BLaER1 treated with 17β-estradiol and CSF1 and Interleukin-3, amounts not matched to agents 10 nM and 100 nM (cell line): ENCODE measurements around the gene DLX3.

ENCODE experiments used
- H3K27ac ChIP-seq, 11 experiments: shearing (Covaris generic); formaldehyde crosslinking; 2 replicates each; pipeline ENCODE4 v1.8.1; 2022
- H3K27me3 ChIP-seq, 11 experiments: shearing (Covaris generic); formaldehyde crosslinking; 2 replicates each; pipeline ENCODE4 v1.8.1; 2022
- H3K36me3 ChIP-seq, 11 experiments: shearing (Covaris generic); formaldehyde crosslinking; 2 replicates each; pipeline ENCODE4 v1.8.1; 2022
- H3K4me1 ChIP-seq, 10 experiments: shearing (Covaris generic); formaldehyde crosslinking; 2 replicates each; pipeline ENCODE4 v1.8.1; 2022
- H3K4me2 ChIP-seq, 11 experiments: shearing (Covaris generic); formaldehyde crosslinking; 2 replicates each; pipeline ENCODE4 v1.8.1; 2022
- H3K4me3 ChIP-seq, 10 experiments: shearing (Covaris generic); formaldehyde crosslinking; 2 replicates each; pipeline ENCODE4 v1.8.1; 2022
- H3K9ac ChIP-seq, 11 experiments: shearing (Covaris generic); formaldehyde crosslinking; 2 replicates each; pipeline ENCODE4 v1.8.1; 2022
- H3K9me3 ChIP-seq, 11 experiments: shearing (Covaris generic); formaldehyde crosslinking; replicated peaks in 1 of 11; 2 replicates each; pipeline ENCODE4 v1.8.1; 2022
- H4K20me1 ChIP-seq, 11 experiments: shearing (Covaris generic); formaldehyde crosslinking; 2 replicates each; pipeline ENCODE4 v1.8.1; 2022
- Cebpa-rat ChIP-seq, 11 experiments: shearing (Covaris generic); IDR thresholded peaks; 2 replicates each; pipeline ENCODE4 v1.8.1; 2022

DLX3 gene

GRCh38 chr17:49997773-49998703 is 3.0 kb upstream of the DLX3 start:
- peaks cover 43 to 52% (median 47%) of the 10 kb centered on the region in 11 experiments for H3K27me3 ChIP-seq
- 0 out of 22 replicates have a peak overlapping the region, but pooled peaks of 1 of the 11 experiments have one; percentile 11 for H3K9ac ChIP-seq
- peak overlapping the region in 10 of 11 experiments; percentile 3 to 97 (median 40); a peak in 9 of 22 replicates for H3K4me2 ChIP-seq
- H3K36me3 ChIP-seq: no peaks in the 10 kb centered on the region
- TF ChIP-seq Cebpa-rat (IDR thresholded peaks at IDR 0.05): no peak
- H3K4me1 ChIP-seq: peaks cover 31 to 47% (median 38%) of the 10 kb centered on the region in 10 experiments
- no peak overlapping the region for H3K27ac ChIP-seq
- peaks cover 0 to 27% (median 20%) of the 10 kb centered on the region in 11 experiments; a peak in 15 of 22 replicates for H4K20me1 ChIP-seq
- no peak overlapping the region for H3K4me3 ChIP-seq
- no peaks in the 10 kb centered on the region for H3K9me3 ChIP-seq

- H3K4me2 ChIP-seq: peak overlapping the region; percentile 84 to 99 (median 95)
Observed at GRCh38 chr17:49997301-49997650, 2.3 kb upstream of the DLX3 start.

GRCh38 chr17:49996495-49997300 is 1.7 kb upstream of the DLX3 start:
- Histone ChIP-seq H3K36me3 (no peaks in the 10 kb centered on the region), H4K20me1 (peaks cover 0 to 31% (median 27%) of the 10 kb centered on the region in 11 experiments; a peak in 15 of 22 replicates), H3K27ac (peak overlapping the region in 2 of 11 experiments; percentile 36 to 38; a peak in 2 of 22 replicates), H3K4me2 (peak overlapping the region; percentile 84 to 99 (median 95)), H3K27me3 (peaks cover 56 to 66% (median 61%) of the 10 kb centered on the region in 11 experiments), H3K4me3 (peak overlapping the region; percentile 49 to 72 (median 60)), H3K4me1 (peaks cover 32 to 50% (median 40%) of the 10 kb centered on the region in 10 experiments), H3K9ac (peak overlapping the region; percentile 42 to 74 (median 64); a peak in 20 of 22 replicates), H3K9me3 (no peaks in the 10 kb centered on the region)
- TF ChIP-seq Cebpa-rat (IDR thresholded peaks at IDR 0.05): no peak

More at GRCh38 chr17:49997301-49997650, 2.3 kb upstream of the DLX3 start:
- no peak for TF ChIP-seq Cebpa-rat (IDR thresholded peaks at IDR 0.05)
- Histone ChIP-seq H3K27me3 (peaks cover 50 to 60% (median 55%) of the 10 kb centered on the region in 11 experiments), H4K20me1 (peaks cover 0 to 30% (median 26%) of the 10 kb centered on the region in 11 experiments; a peak in 15 of 22 replicates), H3K36me3 (no peaks in the 10 kb centered on the region), H3K4me1 (peaks cover 32 to 50% (median 40%) of the 10 kb centered on the region in 10 experiments), H3K9me3 (no peaks in the 10 kb centered on the region), H3K9ac (peak overlapping the region; percentile 42 to 74 (median 64); a peak in 17 of 22 replicates), H3K4me3 (peak overlapping the region; percentile 49 to 72 (median 60); a peak in 17 of 20 replicates), H3K27ac (no peak overlapping the region)

GRCh38 chr17:49996121-49996494 is 1.1 kb upstream of the DLX3 start:
- no peak for TF ChIP-seq Cebpa-rat (IDR thresholded peaks at IDR 0.05)
- peak overlapping the region; percentile 84 to 99 (median 95); a peak in 21 of 22 replicates for H3K4me2 ChIP-seq
- peaks cover 62 to 70% (median 67%) of the 10 kb centered on the region in 11 experiments for H3K27me3 ChIP-seq
- H3K4me3 ChIP-seq: peak overlapping the region in 1 of 10 experiments; percentile 62; a peak in 1 of 20 replicates
- peaks cover 32 to 50% (median 40%) of the 10 kb centered on the region in 10 experiments for H3K4me1 ChIP-seq
- no peaks in the 10 kb centered on the region for H3K9me3 ChIP-seq
- peak overlapping the region in 1 of 11 experiments; percentile 71; a peak in 3 of 22 replicates for H3K9ac ChIP-seq
- no peak overlapping the region for H3K27ac ChIP-seq
- no peaks in the 10 kb centered on the region for H3K36me3 ChIP-seq
- H4K20me1 ChIP-seq: peaks cover 0 to 36% (median 27%) of the 10 kb centered on the region in 11 experiments; a peak in 15 of 22 replicates

- Histone ChIP-seq H3K9ac (peak overlapping the region in 5 of 11 experiments; percentile 14 to 62 (median 48); a peak in 8 of 22 replicates), H3K4me2 (peak overlapping the region; percentile 82 to 98 (median 89)), H3K4me3 (peak overlapping the region; percentile 48 to 71 (median 57); a peak in 19 of 20 replicates), H3K27ac (no peak overlapping the region), H3K36me3 (no peaks in the 10 kb centered on the region), H3K27me3 (peaks cover 70 to 86% (median 82%) of the 10 kb centered on the region in 11 experiments), H3K4me1 (peaks cover 47 to 63% (median 52%) of the 10 kb centered on the region in 10 experiments), H4K20me1 (peaks cover 0 to 46% (median 29%) of the 10 kb centered on the region in 11 experiments; a peak in 15 of 22 replicates), H3K9me3 (no peaks in the 10 kb centered on the region)
- TF ChIP-seq Cebpa-rat (IDR thresholded peaks at IDR 0.05): no peak
Observed at GRCh38 chr17:49994085-49995054, 654 bp downstream of the DLX3 start.

- no peaks in the 10 kb centered on the region for H3K9me3 ChIP-seq
- H3K4me2 ChIP-seq: peak overlapping the region; percentile 82 to 98 (median 89)
- peaks cover 0 to 47% (median 29%) of the 10 kb centered on the region in 11 experiments; a peak in 15 of 22 replicates for H4K20me1 ChIP-seq
- H3K9ac ChIP-seq: peak overlapping the region in 9 of 11 experiments; percentile 14 to 62 (median 49); a peak in 16 of 22 replicates
- no peak for TF ChIP-seq Cebpa-rat (IDR thresholded peaks at IDR 0.05)
- peaks cover 52 to 70% (median 60%) of the 10 kb centered on the region in 10 experiments for H3K4me1 ChIP-seq
- no peak overlapping the region for H3K27ac ChIP-seq
- H3K36me3 ChIP-seq: no peaks in the 10 kb centered on the region
- peaks cover 70 to 93% (median 87%) of the 10 kb centered on the region in 11 experiments for H3K27me3 ChIP-seq
- H3K4me3 ChIP-seq: peak overlapping the region; percentile 48 to 71 (median 57)
Observed at GRCh38 chr17:49993423-49994060, 1.5 kb downstream of the DLX3 start.

GRCh38 chr17:49992933-49993422 is 2.0 kb downstream of the DLX3 start:
- H3K4me2 ChIP-seq: peak overlapping the region; percentile 82 to 98 (median 89)
- H3K27ac ChIP-seq: no peak overlapping the region
- TF ChIP-seq Cebpa-rat (IDR thresholded peaks at IDR 0.05): no peak
- peak overlapping the region; percentile 48 to 71 (median 57) for H3K4me3 ChIP-seq
- no peaks in the 10 kb centered on the region for H3K36me3 ChIP-seq
- peak overlapping the region in 6 of 11 experiments; percentile 47 to 62 (median 54); a peak in 8 of 22 replicates for H3K9ac ChIP-seq
- peaks cover 52 to 73% (median 62%) of the 10 kb centered on the region in 10 experiments for H3K4me1 ChIP-seq
- H3K9me3 ChIP-seq: no peaks in the 10 kb centered on the region
- H3K27me3 ChIP-seq: peaks cover 70 to 98% (median 87%) of the 10 kb centered on the region in 11 experiments
- peaks cover 0 to 47% (median 29%) of the 10 kb centered on the region in 11 experiments; a peak in 15 of 22 replicates for H4K20me1 ChIP-seq
